Muscle of back (tissue), 13 donors: ENCODE results near the gene USP13. TPM values are rescaled to one million over a fixed set of nuclear protein-coding genes. Genes with fewer than 3 reads are reported as not detected.
A peak's percentile ranks its signal among the peaks of the same experiment; 100 is the strongest.
"Not testable (repeated sequence)": the region's sequence is repeated elsewhere in the genome, so short reads cannot be mapped to it uniquely, and the experiment has no call there.

Source experiments
- DNase-seq, 3 donors: peaks; one replicate each; pipeline versions ENCODE4 v3.0.0 to v3.0.0-alpha.2; 2013
- long read RNA-seq, 9 donors: transcript quantifications; one replicate each; lab custom pipeline, GENCODE V29; 2026
- polyA plus RNA-seq, 10 donors: library from polyadenylated mRNA; unstranded; fragments of 120-200 nt; gene quantifications; one replicate each; pipeline ENCODE4 v1.2.1, GENCODE V29; 2013; ENCODE audit not compliant: insufficient read length in 10 of 10

The USP13 gene, protein sequence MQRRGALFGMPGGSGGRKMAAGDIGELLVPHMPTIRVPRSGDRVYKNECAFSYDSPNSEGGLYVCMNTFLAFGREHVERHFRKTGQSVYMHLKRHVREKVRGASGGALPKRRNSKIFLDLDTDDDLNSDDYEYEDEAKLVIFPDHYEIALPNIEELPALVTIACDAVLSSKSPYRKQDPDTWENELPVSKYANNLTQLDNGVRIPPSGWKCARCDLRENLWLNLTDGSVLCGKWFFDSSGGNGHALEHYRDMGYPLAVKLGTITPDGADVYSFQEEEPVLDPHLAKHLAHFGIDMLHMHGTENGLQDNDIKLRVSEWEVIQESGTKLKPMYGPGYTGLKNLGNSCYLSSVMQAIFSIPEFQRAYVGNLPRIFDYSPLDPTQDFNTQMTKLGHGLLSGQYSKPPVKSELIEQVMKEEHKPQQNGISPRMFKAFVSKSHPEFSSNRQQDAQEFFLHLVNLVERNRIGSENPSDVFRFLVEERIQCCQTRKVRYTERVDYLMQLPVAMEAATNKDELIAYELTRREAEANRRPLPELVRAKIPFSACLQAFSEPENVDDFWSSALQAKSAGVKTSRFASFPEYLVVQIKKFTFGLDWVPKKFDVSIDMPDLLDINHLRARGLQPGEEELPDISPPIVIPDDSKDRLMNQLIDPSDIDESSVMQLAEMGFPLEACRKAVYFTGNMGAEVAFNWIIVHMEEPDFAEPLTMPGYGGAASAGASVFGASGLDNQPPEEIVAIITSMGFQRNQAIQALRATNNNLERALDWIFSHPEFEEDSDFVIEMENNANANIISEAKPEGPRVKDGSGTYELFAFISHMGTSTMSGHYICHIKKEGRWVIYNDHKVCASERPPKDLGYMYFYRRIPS
- 10 to 100 TPM; 28.3 to 56.1 (median 43.1) TPM for polyA plus RNA-seq
- long read RNA-seq, donor 1, full-length matches to known transcripts, result 7 of 14 reads
- long read RNA-seq, donor 1, partial matches to known transcripts, result 7 of 14 reads
- long read RNA-seq, donor 1, other reads (novel, unspliced or antisense), result 0 of 14 reads
- long read RNA-seq, donor 2, full-length matches to known transcripts, result 5 of 43 reads
- long read RNA-seq, donor 2, partial matches to known transcripts, result 38 of 43 reads
- long read RNA-seq, donor 2, other reads (novel, unspliced or antisense), result 0 of 43 reads
- long read RNA-seq, donor 3, result 0 reads
- long read RNA-seq, donor 4, partial matches to known transcripts, result 10 of 10 reads
- long read RNA-seq, donor 4, other reads (novel, unspliced or antisense), result 0 of 10 reads
- long read RNA-seq, donor 5, full-length matches to known transcripts, result 2 of 9 reads
- long read RNA-seq, donor 5, partial matches to known transcripts, result 7 of 9 reads
- long read RNA-seq, donor 5, other reads (novel, unspliced or antisense), result 0 of 9 reads
- long read RNA-seq, donor 6, full-length matches to known transcripts, result 2 of 2 reads
- long read RNA-seq, donor 6, partial matches to known transcripts, result 0 of 2 reads
- long read RNA-seq, donor 6, other reads (novel, unspliced or antisense), result 0 of 2 reads
- long read RNA-seq, donor 7, full-length matches to known transcripts, result 3 of 3 reads
- long read RNA-seq, donor 7, partial matches to known transcripts, result 0 of 3 reads
- long read RNA-seq, donor 7, other reads (novel, unspliced or antisense), result 0 of 3 reads
- long read RNA-seq, donor 8, full-length matches to known transcripts, result 1 of 1 reads
- long read RNA-seq, donor 8, partial matches to known transcripts, result 0 of 1 reads
- long read RNA-seq, donor 8, other reads (novel, unspliced or antisense), result 0 of 1 reads
- long read RNA-seq, donor 9, full-length matches to known transcripts, result 1 of 1 reads
- long read RNA-seq, donor 9, partial matches to known transcripts, result 0 of 1 reads
- long read RNA-seq, donor 9, other reads (novel, unspliced or antisense), result 0 of 1 reads

GRCh38 chr3:179652447-179653095 lies at the start of gene USP13:
Gene USP13 (plus strand): TSS chr3:179653040. CDS start chr3:179653226, 186 bp downstream.
- peak; percentile 77 to 92 (median 81) for DNase-seq

- no peak for DNase-seq
Measured at GRCh38 chr3:179603321-179603720, 49.5 kb upstream of the USP13 start.

DNA sequence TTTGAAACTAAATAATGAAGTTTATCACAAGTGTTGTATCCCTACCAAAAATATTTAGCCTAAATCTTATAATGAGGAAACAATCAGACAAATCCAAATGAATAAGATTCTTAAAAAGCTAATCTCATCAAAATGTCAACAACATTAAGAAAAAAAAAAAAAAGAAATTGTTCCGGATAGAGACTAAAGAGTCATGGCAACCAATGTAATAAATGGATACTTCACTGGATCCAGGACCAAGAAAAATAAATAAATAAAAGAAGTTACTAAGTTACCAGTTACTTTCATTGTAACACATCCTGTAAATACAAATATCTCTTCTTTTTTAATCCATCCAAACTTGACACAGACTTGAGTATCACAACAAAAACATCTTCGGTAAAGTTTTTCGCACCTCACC lies 49.0 kb upstream of the USP13 start:
- no peak for DNase-seq

- DNase-seq, result peak; percentile 98 to 99 (median 99)
Measured at GRCh38 chr3:179604321-179605078, 48.3 kb upstream of the USP13 start, which contains the start of the genes MRPL47 and NDUFB5. Gene MRPL47 (minus strand): TSS chr3:179604638. CDS start chr3:179604624, 14 bp downstream. Gene NDUFB5 (plus strand): TSS chr3:179604794. CDS start chr3:179604816, 22 bp downstream.

- DNase-seq, result no peak
Measured at GRCh38 chr3:179606534-179607085, 46.2 kb upstream of the USP13 start.

GRCh38 chr3:179608931-179609720 lies 43.7 kb upstream of the USP13 start:
- DNase-seq, result peak in 2 of 3 donors; percentile 3 to 6

GRCh38 chr3:179610066-179610465 lies 42.8 kb upstream of the USP13 start:
- DNase-seq, result no peak

- peak in 1 of 3 donors; percentile 28 for DNase-seq
Measured at GRCh38 chr3:179613807-179614206, 39.0 kb upstream of the USP13 start.

GRCh38 chr3:179615458-179616173 lies 37.2 kb upstream of the USP13 start:
- DNase-seq, result no peak

- DNase-seq, result no peak
Measured at GRCh38 chr3:179622023-179622422, 30.8 kb upstream of the USP13 start.

DNA sequence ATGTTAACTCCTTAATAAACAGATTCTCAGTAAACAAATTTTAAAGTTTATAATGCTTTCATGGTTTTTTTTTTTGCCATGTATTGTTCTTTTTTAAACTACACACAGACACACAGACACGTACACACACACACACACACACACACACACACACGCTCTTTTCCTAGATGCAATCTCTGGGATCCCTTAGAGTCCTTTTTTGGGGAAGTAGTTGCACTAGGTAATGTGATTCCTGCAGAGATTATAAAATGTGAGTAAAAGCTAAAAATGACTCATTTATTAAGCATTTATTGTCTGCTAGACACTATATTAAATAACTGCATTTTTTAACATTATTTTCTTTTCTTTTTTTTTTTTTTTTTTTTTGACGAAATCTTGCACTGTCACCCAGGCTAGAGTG lies 28.4 kb upstream of the USP13 start:
- DNase-seq, result peak in 1 of 3 donors; percentile 13

DNA sequence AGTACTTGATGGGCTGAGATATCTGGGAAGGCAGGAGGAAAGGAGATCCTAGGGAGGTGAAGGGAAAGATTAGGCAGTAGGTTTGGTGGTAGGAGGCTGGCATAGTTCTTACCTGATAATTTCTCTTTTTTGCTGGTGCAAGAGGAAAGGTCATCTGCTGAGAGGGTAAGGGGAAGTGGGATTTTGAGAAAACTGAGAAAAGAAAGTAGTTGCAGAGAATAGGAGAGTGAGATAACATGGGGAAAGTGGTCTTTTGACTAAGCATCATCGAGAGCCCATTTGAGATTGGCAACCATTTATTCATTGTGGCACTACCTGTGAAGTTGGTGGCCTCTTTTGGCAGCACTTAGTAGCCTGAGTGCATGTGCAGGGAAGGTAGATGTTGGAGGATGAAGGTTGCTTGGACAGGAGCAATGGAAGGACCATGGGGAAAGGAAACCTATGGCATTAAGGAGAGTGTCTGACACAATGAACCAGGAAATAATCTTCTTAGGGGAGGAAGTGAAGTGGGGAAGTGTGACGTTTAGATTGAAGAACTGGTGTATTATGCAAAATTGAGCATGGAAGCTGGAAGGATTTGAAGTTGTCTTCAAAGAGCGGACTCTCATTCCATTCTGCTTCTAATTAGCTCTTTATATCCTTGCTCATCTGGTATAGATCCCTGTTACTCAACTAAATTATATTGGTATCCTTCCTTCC lies 21.9 kb upstream of the USP13 start:
- no peak for DNase-seq

GRCh38 chr3:179640469-179640868 lies 12.4 kb upstream of the USP13 start:
- no peak for DNase-seq

DNA sequence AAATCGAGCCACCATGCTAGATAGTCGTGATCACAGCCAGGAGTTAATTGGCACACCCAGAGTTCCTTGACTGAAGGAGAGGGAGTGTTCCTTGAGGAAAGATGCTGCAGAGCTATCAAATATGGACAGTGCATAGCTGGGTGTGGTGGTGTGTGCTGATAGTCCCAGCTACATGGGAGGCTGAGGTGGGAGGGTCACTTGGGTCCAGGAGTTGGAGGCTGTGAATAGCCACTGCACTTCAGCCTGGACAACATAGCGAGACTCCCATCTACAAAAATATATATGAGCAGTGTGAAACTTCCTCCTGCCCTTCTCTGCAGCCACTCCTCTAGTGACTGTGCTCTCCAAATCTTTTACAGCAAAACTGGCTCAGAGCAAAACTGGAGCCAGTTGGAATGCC lies 10.0 kb upstream of the USP13 start:
- no peak for DNase-seq

- DNase-seq, result not testable (repeated sequence)
Measured at GRCh38 chr3:179643837-179644236, 9.0 kb upstream of the USP13 start.

- DNase-seq, result no peak
Measured at GRCh38 chr3:179646177-179646576, 6.7 kb upstream of the USP13 start.
